HG02763 (cell line): Measurements from ENCODE around the gene MPND.
"Not testable (repeated sequence)": the region's sequence is repeated elsewhere in the genome, so short reads cannot be mapped to it uniquely, and the experiment has no call there.

Source experiments
- ATAC-seq: cut with Tn5 transposase; IDR thresholded peaks from one replicate; pipeline ENCODE4 v1.9.1; 2021; ENCODE audit warnings: mild to moderate bottlenecking, moderate library complexity; ENCODE audit not compliant: unreplicated experiment

Gene MPND

GRCh38 chr19:4319067-4319718, 24.2 kb upstream of the MPND start:
- ATAC-seq: no peak

DNA sequence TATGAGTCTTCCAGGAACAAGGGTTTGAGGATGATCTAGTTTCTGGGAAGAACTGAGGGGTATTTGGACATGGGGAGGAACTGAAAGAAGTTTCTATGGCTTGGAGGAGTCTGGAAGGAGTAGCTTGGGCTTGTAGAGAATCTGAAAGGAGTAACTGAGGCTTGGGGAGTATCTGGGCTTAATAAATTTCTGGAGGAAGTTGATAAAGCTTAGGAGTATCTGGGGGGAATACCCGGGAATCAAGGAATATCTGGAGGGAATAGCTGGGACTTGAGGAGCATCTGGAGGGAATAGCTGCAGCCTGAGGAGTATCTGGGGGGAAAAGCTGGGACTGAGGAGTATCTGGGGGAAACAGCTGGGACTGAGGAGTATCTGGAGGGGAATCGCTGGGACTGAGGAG, 22.9 kb upstream of the MPND start:
- no peak for ATAC-seq

DNA sequence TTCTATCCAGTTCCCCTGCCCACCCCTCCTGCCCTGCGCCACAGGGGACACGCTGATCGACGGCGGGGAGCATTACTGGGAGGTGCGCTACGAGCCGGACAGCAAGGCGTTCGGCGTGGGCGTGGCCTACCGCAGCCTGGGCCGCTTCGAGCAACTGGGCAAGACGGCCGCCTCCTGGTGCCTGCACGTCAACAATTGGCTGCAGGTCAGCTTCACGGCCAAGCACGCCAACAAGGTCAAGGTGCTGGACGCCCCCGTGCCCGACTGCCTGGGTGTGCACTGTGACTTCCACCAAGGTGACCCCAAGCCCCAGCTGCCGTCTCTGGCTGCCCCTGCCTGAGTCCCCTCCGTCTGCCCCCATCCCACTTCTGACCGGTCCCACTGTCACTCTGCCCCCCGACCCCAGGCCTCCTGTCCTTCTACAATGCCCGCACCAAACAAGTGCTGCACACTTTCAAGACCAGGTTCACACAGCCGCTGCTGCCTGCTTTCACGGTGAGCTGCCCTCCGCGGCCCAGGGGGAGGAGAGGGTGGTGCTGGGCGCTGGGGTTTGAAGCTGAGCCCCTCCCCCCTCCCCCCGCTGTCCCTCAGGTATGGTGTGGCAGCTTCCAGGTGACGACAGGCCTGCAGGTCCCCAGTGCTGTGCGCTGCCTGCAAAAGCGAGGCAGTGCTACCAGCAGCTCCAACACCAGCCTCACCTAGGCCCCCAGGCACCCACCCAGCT, 20.3 kb upstream of the MPND start:
- ATAC-seq: no peak

- no peak for ATAC-seq
Measured at GRCh38 chr19:4323692-4324091, 19.7 kb upstream of the MPND start.

GRCh38 chr19:4324228-4324627, 19.1 kb upstream of the MPND start:
- no peak for ATAC-seq

- ATAC-seq: no peak
Measured at GRCh38 chr19:4326215-4326836, 17.0 kb upstream of the MPND start.

- ATAC-seq: no peak
Measured at GRCh38 chr19:4326837-4327251, 16.5 kb upstream of the MPND start.

GRCh38 chr19:4327252-4327876, 16.0 kb upstream of the MPND start:
- no peak for ATAC-seq

DNA sequence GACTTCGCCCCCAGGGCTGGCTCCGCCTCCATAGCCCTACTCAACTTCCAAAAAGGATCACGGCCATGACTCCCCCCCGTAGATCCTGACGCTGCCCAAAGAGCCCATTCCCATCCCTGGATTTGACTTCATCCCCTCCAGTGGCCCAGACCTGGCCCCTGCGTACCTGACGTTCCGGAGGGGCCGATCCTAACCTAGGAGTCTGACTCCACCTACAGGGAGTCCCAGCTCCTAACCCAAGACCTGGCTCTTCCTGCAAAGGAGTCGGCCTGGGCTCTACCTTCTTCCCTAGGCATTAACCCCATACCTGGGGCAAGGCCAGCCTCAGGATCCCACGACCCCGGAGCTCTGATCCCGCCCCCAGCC, 15.5 kb upstream of the MPND start:
- no peak for ATAC-seq

DNA sequence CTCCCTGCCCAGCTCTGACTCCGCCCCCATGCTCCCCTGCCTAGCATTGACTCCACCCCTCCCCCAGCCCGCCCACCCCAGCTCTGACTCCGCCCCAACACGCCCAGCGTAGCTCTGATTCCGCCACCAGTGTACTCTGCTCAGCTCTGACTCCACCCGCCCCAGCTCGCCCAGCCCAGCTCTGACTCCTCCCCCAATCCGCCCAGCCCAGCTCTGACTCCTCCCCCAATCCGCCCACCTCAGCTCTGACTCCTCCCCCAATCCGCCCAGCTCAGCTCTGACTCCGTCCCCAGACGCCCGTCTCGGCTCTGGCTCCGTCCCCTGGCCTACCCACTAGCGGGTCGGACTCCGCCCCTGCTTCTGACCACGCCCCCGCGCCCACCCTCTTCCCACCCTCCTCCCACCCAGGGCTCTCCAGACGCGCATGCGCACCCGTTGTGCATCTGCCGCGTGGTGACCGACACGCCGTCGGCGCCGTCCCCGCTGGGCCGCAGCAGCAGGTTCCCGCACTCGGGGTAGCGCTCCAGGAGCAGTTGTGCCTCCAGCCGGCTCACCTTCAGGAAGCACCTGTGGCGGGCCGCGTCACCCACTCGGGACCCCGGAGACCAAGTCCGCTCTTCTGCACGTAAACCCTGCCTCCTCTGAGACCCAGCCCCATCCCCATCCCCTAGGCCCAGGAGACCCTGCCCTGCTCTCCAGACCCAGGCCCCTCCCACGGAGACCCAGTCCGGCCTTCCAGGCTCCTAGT, 14.9 kb upstream of the MPND start:
- ATAC-seq: peak; percentile 78

- not testable (repeated sequence) for ATAC-seq
Measured at GRCh38 chr19:4328991-4329681, 14.2 kb upstream of the MPND start.

GRCh38 chr19:4329858-4330257, 13.5 kb upstream of the MPND start:
- ATAC-seq: no peak

- no peak for ATAC-seq
Measured at GRCh38 chr19:4334929-4335570, 8.3 kb upstream of the MPND start.

GRCh38 chr19:4337906-4338440, 5.4 kb upstream of the MPND start:
- ATAC-seq: no peak

DNA sequence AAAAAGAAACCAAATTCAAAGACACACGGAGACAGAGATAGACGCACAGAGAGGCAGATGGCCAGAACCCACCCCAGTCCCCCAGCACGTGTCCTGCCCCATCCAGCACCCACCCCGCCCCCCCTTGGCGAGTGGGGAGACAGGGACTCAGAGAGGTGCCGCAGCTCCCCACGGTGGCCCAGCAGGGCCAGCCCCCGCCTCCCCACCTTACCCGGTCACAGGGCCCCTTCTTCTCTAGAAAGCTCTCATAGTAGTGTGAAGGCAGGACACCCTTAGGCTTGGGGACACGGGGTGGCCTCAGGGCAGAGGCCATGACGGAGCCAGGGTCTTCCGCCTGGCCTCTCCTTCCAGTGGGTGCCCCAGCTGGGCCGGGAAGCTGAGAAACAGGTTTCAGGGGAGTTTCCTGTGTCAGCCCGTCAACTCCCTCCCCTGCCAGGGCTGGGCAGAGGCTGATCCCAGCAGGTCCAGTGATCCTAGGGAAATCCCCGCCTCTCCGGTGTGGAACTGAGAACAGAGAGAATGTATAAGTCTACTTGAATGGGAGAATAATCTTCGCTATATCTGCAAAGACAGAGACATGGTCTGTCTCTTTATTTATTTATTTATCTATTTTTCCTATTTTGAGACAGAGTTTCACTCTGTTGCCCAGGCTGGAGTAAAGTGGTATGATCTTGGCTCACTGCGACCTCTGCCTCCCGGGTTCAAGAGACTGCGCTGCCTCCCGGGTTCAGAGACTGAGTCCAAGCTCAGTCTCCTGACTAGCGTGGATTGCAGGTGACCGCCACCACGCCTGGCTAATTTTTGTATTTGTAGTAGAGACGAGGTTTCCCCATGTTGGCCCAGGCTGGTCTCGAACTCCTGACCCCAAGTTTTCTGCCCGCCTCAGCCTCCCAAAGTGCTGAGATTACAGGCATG, 4.7 kb upstream of the MPND start, which contains the start of gene STAP2:
TSS of gene STAP2 (minus strand) at position 387 of the 915 bp plus-strand sequence. CDS start at position 313, 74 bp downstream.
- ATAC-seq: no peak

- ATAC-seq: no peak
Measured at GRCh38 chr19:4342314-4342614, 1.1 kb upstream of the MPND start.

GRCh38 chr19:4342615-4343369, 570 bp upstream of the MPND start:
- peak; percentile 87 for ATAC-seq
